C4-2B (cell line): Measurements from ENCODE around the gene ICA1L.
"Not testable (repeated sequence)": the region's sequence is repeated elsewhere in the genome, so short reads cannot be mapped to it uniquely, and the experiment has no call there.

Experiments used
- CTCF ChIP-seq: fragments of 450-650 bp; conservative IDR thresholded peaks from 2 replicates; pipeline ENCODE4 v1.5.1; 2017; ENCODE audit warnings: mild to moderate bottlenecking
- ZFX ChIP-seq: fragments of 450-650 bp; IDR thresholded peaks from 2 replicates; pipeline ENCODE4 v1.6.1; 2017

- not testable (repeated sequence) for TF ChIP-seq CTCF, ZFX
Measured at GRCh38 chr2:202807431-202808138, 64.0 kb downstream of the ICA1L start.
